GM12878 (cell line): ENCODE measurements around the gene CLEC19A. TPM values are rescaled to one million over a fixed set of nuclear protein-coding genes. Genes with fewer than 3 reads are reported as not detected.

Source experiments
- ATAC-seq: fragments of 200-7000 bp; cut with Tn5 transposase; 3 replicates; pipeline ENCODE4 v1.9.1; 2020; ENCODE audit warnings: mild to moderate bottlenecking, moderate library complexity
- BruUV-seq: library from RNA; stranded (reverse); fragments of 400-500 nt; replicated peaks from 2 replicates; lab custom pipeline; 2021; lab: Mats Ljungman, UMichigan
- CTCF ChIA-PET: fragments of 300-600 bp; sonication (Branson Sonifier 250); formaldehyde crosslinking; extraction: SDS; loops from one replicate; lab custom pipeline; 2021; ENCODE audit warnings: inconsistent platforms; lab: Yijun Ruan, JAX
- POLR2A ChIA-PET: fragments of 350-600 bp; formaldehyde crosslinking; extraction: SDS; loops from one replicate; lab custom pipeline; 2021; ENCODE audit warnings: inconsistent platforms; lab: Charles Lee
- RAD21 ChIA-PET: fragments of 300-600 bp; sonication (Branson Sonifier 250); formaldehyde crosslinking; loops from one replicate; lab custom pipeline; 2023; ENCODE audit warnings: antibody characterized with exemption; ENCODE audit not compliant: unreplicated experiment; lab: Charles Lee
- SMC1A ChIA-PET: fragments of 300-600 bp; sonication (Branson Sonifier 250); formaldehyde crosslinking; loops from one replicate; lab custom pipeline; 2023; ENCODE audit not compliant: unreplicated experiment, uncharacterized antibody; lab: Charles Lee
- DNase-seq: peaks from one replicate; pipeline ENCODE4 v3.0.0-alpha.2; 2011; ENCODE audit warnings: low read depth, low spot score
- FAIRE-seq: peaks from 3 replicates; lab custom pipeline; 2011; peaks lifted over from hg19 to GRCh38; lab: Jason Lieb, UNC
- H2AFZ ChIP-seq: 2 replicates; pipeline ENCODE4 v1.6.0; 2011; ENCODE audit warnings: low read depth, low read length, control low read depth; ENCODE audit not compliant: control insufficient read depth
- H3K27ac ChIP-seq: 2 replicates; pipeline ENCODE4 v1.5.1; 2011; ENCODE audit warnings: control low read depth; ENCODE audit not compliant: control insufficient read depth, insufficient read depth
- H3K27me3 ChIP-seq, 2 experiments: replicated peaks in 1 of 2; 2 replicates each; pipeline versions ENCODE4 v1.6.0 to v1.6.1; 2011; ENCODE audit warnings: low read length in 1 of 2; ENCODE audit not compliant: control insufficient read depth in 2 of 2, insufficient read depth in 2 of 2
- H3K36me3 ChIP-seq, 2 experiments: 2 replicates each; pipeline ENCODE4 v1.5.1; 2011; ENCODE audit warnings: low read length in 1 of 2; ENCODE audit not compliant: control insufficient read depth in 2 of 2, insufficient read depth in 2 of 2
- H3K4me1 ChIP-seq: 2 replicates; pipeline ENCODE4 v1.6.1; 2011; ENCODE audit warnings: mild to moderate bottlenecking, low read length, moderate library complexity, mixed read lengths; ENCODE audit not compliant: control insufficient read depth, insufficient read depth
- H3K4me2 ChIP-seq: 2 replicates; pipeline ENCODE4 v1.6.0; 2011; ENCODE audit warnings: control low read depth; ENCODE audit not compliant: control insufficient read depth, insufficient read depth
- H3K4me3 ChIP-seq: fragments of 200-600 bp; sonication (generic); 2 replicates; pipeline ENCODE4 v1.5.1; 2016
- H3K79me2 ChIP-seq: 2 replicates; pipeline ENCODE4 v1.6.0; 2011; ENCODE audit warnings: low read length; ENCODE audit not compliant: control insufficient read depth, insufficient read depth
- H3K9ac ChIP-seq: 2 replicates; pipeline ENCODE4 v1.8.0; 2011; ENCODE audit warnings: low read length, control low read depth, mixed read lengths; ENCODE audit not compliant: control insufficient read depth, insufficient read depth
- H3K9me3 ChIP-seq: replicated peaks from 3 replicates; pipeline ENCODE4 v1.5.1; 2011; ENCODE audit warnings: mild to moderate bottlenecking, low read length; ENCODE audit not compliant: control insufficient read depth, insufficient read depth
- H4K20me1 ChIP-seq: 2 replicates; pipeline ENCODE4 v1.6.0; 2011; ENCODE audit not compliant: control insufficient read depth, insufficient read depth
- BHLHE40 ChIP-seq, 2 experiments: fragments of 450-650 bp in 1 of 2; IDR thresholded peaks; 2 replicates each; pipeline ENCODE4 v1.6.1; 2011 to 2017; ENCODE audit warnings: low read depth in 2 of 2, borderline replicate concordance in 1 of 2, improper control_type of control experiment in 1 of 2, low read length in 1 of 2, mild to moderate bottlenecking in 1 of 2
- ESRRA ChIP-seq: IDR thresholded peaks from 2 replicates; pipeline ENCODE4 v1.6.1; 2012; ENCODE audit warnings: mild to moderate bottlenecking, low read length, improper control_type of control experiment
- HDAC2 ChIP-seq: fragments of 200-600 bp; sonication (generic); IDR thresholded peaks from 2 replicates; pipeline ENCODE4 v1.6.1; 2017
- JUNB ChIP-seq: IDR thresholded peaks from 2 replicates; pipeline ENCODE4 v1.6.1; 2016; ENCODE audit warnings: antibody characterized with exemption, mild to moderate bottlenecking
- NFYA ChIP-seq: IDR thresholded peaks from 2 replicates; pipeline ENCODE4 v1.6.1; 2011; ENCODE audit warnings: low read depth, mild to moderate bottlenecking, low read length, improper control_type of control experiment, borderline replicate concordance
- NR2F1 ChIP-seq: fragments of 450-650 bp; conservative IDR thresholded peaks from 2 replicates; pipeline ENCODE4 v1.6.1; 2017; ENCODE audit warnings: mild to moderate bottlenecking
- RELB ChIP-seq: fragments of 450-650 bp; IDR thresholded peaks from 2 replicates; pipeline ENCODE4 v1.6.1; 2017; ENCODE audit warnings: low read depth, mild to moderate bottlenecking, moderate library complexity
- RUNX3 ChIP-seq: IDR thresholded peaks from 2 replicates; pipeline ENCODE4 v1.6.1; 2012; ENCODE audit warnings: low read length, inconsistent platforms
- SIN3A ChIP-seq: IDR thresholded peaks from 2 replicates; pipeline ENCODE4 v1.6.1; 2012; ENCODE audit warnings: low read depth, low read length, improper control_type of control experiment
- SIX5 ChIP-seq: IDR thresholded peaks from 2 replicates; pipeline ENCODE4 v1.6.1; 2011; ENCODE audit warnings: mild to moderate bottlenecking, low read depth, low read length, moderate library complexity; ENCODE audit not compliant: severe bottlenecking
- TAF1 ChIP-seq: IDR thresholded peaks from 2 replicates; pipeline ENCODE4 v1.6.1; 2011; ENCODE audit warnings: mild to moderate bottlenecking, low read depth, low read length, borderline replicate concordance
- TARDBP ChIP-seq: IDR thresholded peaks from 2 replicates; pipeline ENCODE4 v1.6.1; 2016; ENCODE audit warnings: borderline replicate concordance
- TCF12 ChIP-seq: IDR thresholded peaks from 2 replicates; pipeline ENCODE4 v1.6.1; 2011; ENCODE audit warnings: low read depth, mild to moderate bottlenecking, low read length
- TCF3 ChIP-seq: IDR thresholded peaks from 2 replicates; pipeline ENCODE4 v1.6.1; 2012; ENCODE audit warnings: low read depth, mild to moderate bottlenecking, low read length, borderline replicate concordance; ENCODE audit not compliant: insufficient read depth
- ZBTB40 ChIP-seq: fragments of 450-650 bp; IDR thresholded peaks from 2 replicates; pipeline ENCODE4 v1.6.1; 2016; ENCODE audit warnings: mild to moderate bottlenecking, moderate library complexity, borderline replicate concordance
- WGBS: methylation state at CpG from one replicate; pipeline ENCODE4 v1.1.6; 2016; ENCODE audit warnings: low lambda C conversion rate; ENCODE audit not compliant: insufficient replicate concordance, insufficient coverage; ENCODE audit errors: missing lambda C conversion rate; 5-methylcytosine and 5-hydroxymethylcytosine counted together
- in situ Hi-C: fragments of 300-500 bp; cut with MboI; formaldehyde crosslinking; loops from 9 replicates; pipeline ENCODE4 v1.14.3; 2018; ENCODE audit warnings: mixed read lengths
- intact Hi-C: fragments of 100-400 bp; cut with micrococcal nuclease; formaldehyde crosslinking; loops from one replicate; pipeline ENCODE4 v1.14.2; 2022; ENCODE audit not compliant: unreplicated experiment
- polyA plus RNA-seq, 11 experiments: library from polyadenylated mRNA; depleted of rRNA in 4 of 11; unstranded in 6 of 11; stranded (reverse) in 5 of 11; fragments of >200 nt; fragmentation: Nextera tagmentation in 4 of 11; fragmentation: Illumina TruSeq in 1 of 11; extraction: Ambion mirVana in 4 of 11; extraction: Trizol in 1 of 11; gene quantifications; 1 replicate in 1 of 11; 2 replicates in 10 of 11; pipeline versions ENCODE4 v1.2.1 to v1.2.3, GENCODE V29; 2011 to 2016; ENCODE audit warnings: inconsistent platforms in 2 of 11, missing spikeins in 2 of 11, low read depth in 1 of 11
- total RNA-seq, 4 experiments: library from RNA; depleted of rRNA in 3 of 4; stranded (reverse); fragments of >200 nt in 3 of 4; fragmentation: Illumina TruSeq in 1 of 4; extraction: Trizol in 1 of 4; gene quantifications; 2 replicates each; pipeline versions ENCODE4 v1.2.1 to v1.2.3, GENCODE V29; 2013 to 2021
- TF ChIP-seq, protein P1 (sequence below): IDR thresholded peaks from 2 replicates; pipeline ENCODE4 v1.6.1; 2011; ENCODE audit warnings: low read depth, mild to moderate bottlenecking, low read length, moderate library complexity, borderline replicate concordance; ENCODE audit errors: extremely low read depth
- TF ChIP-seq, protein P2 (sequence below): IDR thresholded peaks from 2 replicates; pipeline ENCODE4 v1.6.1; 2011; ENCODE audit warnings: borderline replicate concordance, low read depth, mild to moderate bottlenecking, moderate library complexity, mixed read lengths, low read length; ENCODE audit not compliant: insufficient read depth; ENCODE audit errors: extremely low read length

Gene CLEC19A
- total and polyA plus RNA-seq, 10 of the 15 experiments (the other 5 are each of a cell fraction or from before 2014, with no cell fraction given) = 0.03 TPM; not detected in 8

DNA sequence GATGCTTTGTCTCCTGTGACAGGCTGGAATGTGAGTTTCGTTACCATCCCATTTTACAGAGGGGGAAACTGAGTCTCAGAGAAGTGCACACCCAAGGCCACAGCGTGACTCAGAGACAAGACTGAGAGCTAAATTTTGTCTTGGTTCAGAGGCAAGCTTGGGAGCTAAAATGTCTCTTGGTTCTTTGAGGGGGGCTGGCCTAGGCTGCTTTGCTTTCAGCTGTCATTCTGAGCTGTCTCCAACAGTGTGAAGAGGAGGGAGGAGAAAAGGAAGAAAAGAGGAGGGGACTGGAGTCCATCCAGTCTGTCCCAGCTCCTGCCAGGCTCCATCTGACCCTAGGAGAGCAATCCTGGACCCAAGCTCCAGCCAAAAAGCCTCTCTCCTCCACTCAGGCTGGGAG, at the start of gene CLEC19A (continued):
- TF ChIP-seq RELB = no peak
- TF ChIP-seq, protein P1, sequence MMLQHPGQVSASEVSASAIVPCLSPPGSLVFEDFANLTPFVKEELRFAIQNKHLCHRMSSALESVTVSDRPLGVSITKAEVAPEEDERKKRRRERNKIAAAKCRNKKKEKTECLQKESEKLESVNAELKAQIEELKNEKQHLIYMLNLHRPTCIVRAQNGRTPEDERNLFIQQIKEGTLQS = no peak

DNA sequence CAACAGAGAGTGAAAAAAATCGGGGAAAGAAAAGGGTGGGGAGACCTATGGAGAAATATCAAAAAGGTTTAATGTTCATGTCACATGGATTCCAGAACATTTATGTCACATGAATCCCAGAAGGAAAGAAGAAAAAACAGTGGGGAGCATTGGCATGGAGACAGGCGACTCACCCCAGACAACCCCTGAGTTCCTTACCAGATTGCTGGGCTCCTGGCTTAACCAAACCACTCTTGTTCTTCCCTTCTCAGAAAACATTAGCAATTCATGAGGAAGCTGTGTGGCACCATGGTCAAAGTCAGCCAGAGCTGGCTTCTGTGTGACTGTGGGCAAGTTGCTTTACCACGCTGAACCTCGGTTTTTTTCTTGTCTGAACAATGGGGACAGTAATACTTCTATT, 49.6 kb upstream of the CLEC19A start:
- Histone ChIP-seq H3K4me2 (no peak overlapping the region), H3K9me3 (peaks cover 4% of the 10 kb centered on the region), H3K4me1 (no peaks in the 10 kb centered on the region), H3K36me3 (no peaks in the 10 kb centered on the region), H2AFZ (no peak overlapping the region), H3K27me3 (no peaks in the 10 kb centered on the region), H3K9ac (no peak overlapping the region), H3K79me2 (no peaks in the 10 kb centered on the region), H4K20me1 (no peaks in the 10 kb centered on the region), H3K27ac (no peak overlapping the region), H3K4me3 (no peak overlapping the region)
- POLR2A ChIA-PET = no interaction called here
- WGBS = 69% methylated on average over 4 of the region's 4 CpGs
- RAD21 ChIA-PET = no interaction called here
- no peak for ATAC-seq
- in situ Hi-C loops = no loop called here
- no TSS peak for BruUV-seq
- no peak for DNase-seq
- intact Hi-C loops = no loop called here
- no peak for FAIRE-seq
- CTCF ChIA-PET = no interaction called here
- SMC1A ChIA-PET = interaction anchor here (0.6 kb wide), 1 partner anchor 55 kb away, joined by 3 read pairs; no protein-coding TSS in a partner anchor
- TF ChIP-seq NFYA (no peak), NR2F1 (no peak), TAF1 (no peak), SIX5 (no peak), RUNX3 (no peak), ZBTB40 (no peak), TCF12 (no peak), TCF3 (no peak), SIN3A (no peak), TARDBP (no peak), JUNB (no peak), ESRRA (no peak), BHLHE40 (IDR thresholded peaks at IDR 0.05; ENCODE audit: borderline replicate concordance in 1 of 2, low read depth in 2 of 2, low read length in 1 of 2) (no peak), HDAC2 (no peak)
- TF ChIP-seq, protein P2, sequence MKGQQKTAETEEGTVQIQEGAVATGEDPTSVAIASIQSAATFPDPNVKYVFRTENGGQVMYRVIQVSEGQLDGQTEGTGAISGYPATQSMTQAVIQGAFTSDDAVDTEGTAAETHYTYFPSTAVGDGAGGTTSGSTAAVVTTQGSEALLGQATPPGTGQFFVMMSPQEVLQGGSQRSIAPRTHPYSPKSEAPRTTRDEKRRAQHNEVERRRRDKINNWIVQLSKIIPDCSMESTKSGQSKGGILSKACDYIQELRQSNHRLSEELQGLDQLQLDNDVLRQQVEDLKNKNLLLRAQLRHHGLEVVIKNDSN = no peak
